PC-3 (cell line): ENCODE results near the gene SAP130. TPM values are rescaled to one million over a fixed set of nuclear protein-coding genes. Genes with fewer than 3 reads are reported as not detected.

Experiments
- ATAC-seq: fragments of 200-7000 bp; cut with Tn5 transposase; 2 replicates; pipeline ENCODE4 v1.9.1; 2020; ENCODE audit warnings: mild to moderate bottlenecking, moderate library complexity
- BruUV-seq: library from RNA; stranded (reverse); fragments of 400-500 nt; replicated peaks from 2 replicates; lab custom pipeline; 2021; lab: Mats Ljungman, UMichigan
- CTCF ChIA-PET: fragments of 300-600 bp; sonication (Branson Sonifier 250); formaldehyde crosslinking; loops from one replicate; lab custom pipeline; 2022; ENCODE audit warnings: antibody characterized with exemption; lab: Charles Lee
- POLR2A ChIA-PET: fragments of 300-600 bp; sonication (Branson Sonifier 250); formaldehyde crosslinking; loops from one replicate; lab custom pipeline; 2022; ENCODE audit warnings: antibody characterized with exemption; ENCODE audit not compliant: unreplicated experiment; lab: Charles Lee
- DNase-seq: peaks from one replicate; pipeline ENCODE4 v3.0.0-alpha.2; 2015
- H2AFZ ChIP-seq: fragments of 300-600 bp; sonication (generic); 2 replicates; pipeline ENCODE4 v1.6.0; 2016; ENCODE audit warnings: antibody characterized with exemption, low read length
- H3F3A ChIP-seq: fragments of 300-600 bp; sonication (generic); one replicate; pipeline ENCODE4 v1.6.0; 2017; ENCODE audit warnings: antibody characterized with exemption, low read length, control low read depth, mild to moderate bottlenecking; ENCODE audit not compliant: unreplicated experiment
- H3K27ac ChIP-seq: fragments of 300-600 bp; sonication (generic); 2 replicates; pipeline ENCODE4 v1.5.1; 2016; ENCODE audit warnings: mild to moderate bottlenecking, low read length
- H3K27me3 ChIP-seq: fragments of 300-600 bp; sonication (generic); 2 replicates; pipeline ENCODE4 v1.6.1; 2016; ENCODE audit warnings: low read length, mixed read lengths
- H3K36me3 ChIP-seq: fragments of 300-600 bp; sonication (generic); 2 replicates; pipeline ENCODE4 v1.6.1; 2016; ENCODE audit warnings: low read depth, mixed run types, low read length, mixed read lengths
- H3K4me1 ChIP-seq: fragments of 300-600 bp; sonication (generic); 2 replicates; pipeline ENCODE4 v1.5.1; 2016; ENCODE audit warnings: low read length; ENCODE audit not compliant: insufficient read depth
- H3K4me2 ChIP-seq: fragments of 300-600 bp; sonication (generic); 2 replicates; pipeline ENCODE4 v1.6.0; 2016; ENCODE audit warnings: low read length
- H3K4me3 ChIP-seq: fragments of 300-600 bp; sonication (generic); 2 replicates; pipeline ENCODE4 v1.5.1; 2016; ENCODE audit warnings: mild to moderate bottlenecking, low read length, mixed read lengths
- H3K79me2 ChIP-seq: fragments of 300-600 bp; sonication (generic); 2 replicates; pipeline ENCODE4 v1.6.1; 2017; ENCODE audit warnings: low read length, mixed read lengths
- H3K9ac ChIP-seq: fragments of 300-600 bp; sonication (generic); 2 replicates; pipeline ENCODE4 v1.6.0; 2016; ENCODE audit warnings: mild to moderate bottlenecking, low read length
- H3K9me2 ChIP-seq: fragments of 300-600 bp; sonication (generic); replicated peaks from 2 replicates; pipeline ENCODE4 v1.6.1; 2016; ENCODE audit warnings: mixed run types, low read length, mixed read lengths
- H3K9me3 ChIP-seq: fragments of 300-600 bp; sonication (generic); 2 replicates; pipeline ENCODE4 v1.6.1; 2016; ENCODE audit warnings: low read length, mixed read lengths
- H4K20me1 ChIP-seq: fragments of 300-600 bp; sonication (generic); 2 replicates; pipeline ENCODE4 v1.6.1; 2016; ENCODE audit warnings: low read length, mixed read lengths
- EZH2 ChIP-seq: fragments of 300-600 bp; sonication (generic); IDR thresholded peaks from one replicate; pipeline ENCODE4 v1.6.1; 2017; ENCODE audit warnings: antibody characterized with exemption, mild to moderate bottlenecking, low read length; ENCODE audit not compliant: unreplicated experiment
- EZH2phosphoT487 ChIP-seq: fragments of 300-600 bp; sonication (generic); IDR thresholded peaks from 2 replicates; pipeline ENCODE4 v1.6.1; 2018; ENCODE audit warnings: mild to moderate bottlenecking, antibody characterized with exemption, low read length, borderline replicate concordance
- intact Hi-C: fragments of 100-400 bp; cut with micrococcal nuclease; formaldehyde crosslinking; loops from 2 replicates; pipeline ENCODE4 v1.9.0; 2023
- total RNA-seq: library from RNA; depleted of rRNA; stranded (reverse); fragments of >200 nt; gene quantifications from 2 replicates; pipeline ENCODE4 v1.2.3, GENCODE V29; 2014
- TF ChIP-seq, protein P1 (sequence below): fragments of 300-600 bp; sonication (generic); conservative IDR thresholded peaks from 2 replicates; pipeline ENCODE4 v1.5.1; 2017; ENCODE audit warnings: antibody characterized with exemption, low read depth, mild to moderate bottlenecking, low read length

The SAP130 gene
- total RNA-seq, 1 experiment from 2014 or later: 11.1 TPM

DNA sequence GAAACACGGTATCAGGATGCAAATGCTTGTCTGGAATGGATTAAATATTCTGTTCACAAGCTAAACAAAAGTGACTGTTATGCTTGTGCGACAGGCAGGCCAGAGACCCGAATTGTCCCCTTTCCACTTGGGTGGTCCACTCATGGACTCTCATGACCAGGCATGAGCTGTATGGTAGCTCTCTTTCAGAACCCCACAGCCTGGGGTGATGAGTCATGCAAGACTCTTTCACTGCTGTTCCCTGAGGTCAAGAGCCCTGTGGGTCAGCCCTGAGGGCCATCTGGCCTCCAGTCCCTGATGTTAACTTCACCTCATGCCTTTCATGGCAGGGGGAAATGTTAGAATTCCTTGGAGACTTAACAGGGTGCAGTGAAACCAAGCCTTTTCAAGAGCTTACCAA, 13.7 kb upstream of the SAP130 start:
- DNase-seq: no peak
- TF ChIP-seq EZH2: no peak
- no peak for TF ChIP-seq EZH2phosphoT487
- TF ChIP-seq, protein P1, sequence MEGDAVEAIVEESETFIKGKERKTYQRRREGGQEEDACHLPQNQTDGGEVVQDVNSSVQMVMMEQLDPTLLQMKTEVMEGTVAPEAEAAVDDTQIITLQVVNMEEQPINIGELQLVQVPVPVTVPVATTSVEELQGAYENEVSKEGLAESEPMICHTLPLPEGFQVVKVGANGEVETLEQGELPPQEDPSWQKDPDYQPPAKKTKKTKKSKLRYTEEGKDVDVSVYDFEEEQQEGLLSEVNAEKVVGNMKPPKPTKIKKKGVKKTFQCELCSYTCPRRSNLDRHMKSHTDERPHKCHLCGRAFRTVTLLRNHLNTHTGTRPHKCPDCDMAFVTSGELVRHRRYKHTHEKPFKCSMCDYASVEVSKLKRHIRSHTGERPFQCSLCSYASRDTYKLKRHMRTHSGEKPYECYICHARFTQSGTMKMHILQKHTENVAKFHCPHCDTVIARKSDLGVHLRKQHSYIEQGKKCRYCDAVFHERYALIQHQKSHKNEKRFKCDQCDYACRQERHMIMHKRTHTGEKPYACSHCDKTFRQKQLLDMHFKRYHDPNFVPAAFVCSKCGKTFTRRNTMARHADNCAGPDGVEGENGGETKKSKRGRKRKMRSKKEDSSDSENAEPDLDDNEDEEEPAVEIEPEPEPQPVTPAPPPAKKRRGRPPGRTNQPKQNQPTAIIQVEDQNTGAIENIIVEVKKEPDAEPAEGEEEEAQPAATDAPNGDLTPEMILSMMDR: no peak
- intact Hi-C loops: no loop called here
- Histone ChIP-seq H3K4me3 (no peak overlapping the region), H3K36me3 (no peaks in the 10 kb centered on the region), H3K9me2 (no peaks in the 10 kb centered on the region), H4K20me1 (no peaks in the 10 kb centered on the region), H3K4me2 (no peak overlapping the region), H3K27ac (no peak overlapping the region), H3K79me2 (no peaks in the 10 kb centered on the region), H3F3A (no peaks in the 10 kb centered on the region), H3K4me1 (no peaks in the 10 kb centered on the region), H3K9ac (no peak overlapping the region), H3K9me3 (peaks cover 43% of the 10 kb centered on the region), H2AFZ (no peak overlapping the region), H3K27me3 (no peaks in the 10 kb centered on the region)
- no TSS peak for BruUV-seq
- ATAC-seq: no peak
- ChIA-PET POLR2A (no interaction called here), CTCF (no interaction called here)

DNA sequence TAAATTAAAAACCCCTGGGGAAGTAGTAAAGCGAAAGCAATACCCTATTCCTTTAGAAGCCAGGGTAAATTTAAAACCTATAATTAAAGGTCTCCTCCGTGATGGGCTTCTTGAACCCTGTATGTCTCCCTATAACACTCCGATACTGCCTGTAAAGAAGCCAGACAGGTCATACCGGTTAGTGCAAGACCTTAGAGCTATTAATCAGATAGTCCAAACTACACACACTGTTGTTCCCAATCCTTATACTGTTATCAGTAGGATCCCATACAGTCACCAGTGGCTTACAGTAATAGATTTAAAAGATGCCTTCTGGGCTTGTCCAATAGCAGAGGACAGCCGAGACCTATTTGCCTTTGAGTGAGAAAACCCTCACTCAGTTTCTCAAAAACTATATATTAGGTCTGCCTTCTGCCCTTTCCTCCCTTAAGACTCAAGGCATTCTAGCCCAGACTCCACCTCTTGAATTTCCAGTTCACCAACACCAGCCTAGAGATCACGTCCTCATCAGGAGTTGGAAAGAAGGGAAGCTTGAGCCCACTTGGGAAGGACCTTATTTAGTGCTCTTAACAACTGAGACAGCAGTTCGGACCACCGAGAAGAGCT, 12.4 kb upstream of the SAP130 start:
- ChIA-PET POLR2A (no interaction called here), CTCF (no interaction called here)
- Histone ChIP-seq H2AFZ (no peak overlapping the region), H4K20me1 (no peaks in the 10 kb centered on the region), H3F3A (no peaks in the 10 kb centered on the region), H3K27me3 (no peaks in the 10 kb centered on the region), H3K9ac (no peak overlapping the region), H3K4me1 (no peaks in the 10 kb centered on the region), H3K36me3 (no peaks in the 10 kb centered on the region), H3K79me2 (no peaks in the 10 kb centered on the region), H3K27ac (no peak overlapping the region), H3K9me3 (peaks cover 48% of the 10 kb centered on the region), H3K4me2 (no peak overlapping the region), H3K4me3 (no peak overlapping the region), H3K9me2 (no peaks in the 10 kb centered on the region)
- DNase-seq (no peak), ATAC-seq (no peak)
- no TSS peak for BruUV-seq
- TF ChIP-seq, protein P1: no peak
- TF ChIP-seq EZH2 (no peak), EZH2phosphoT487 (no peak)
- intact Hi-C loops: no loop called here

DNA sequence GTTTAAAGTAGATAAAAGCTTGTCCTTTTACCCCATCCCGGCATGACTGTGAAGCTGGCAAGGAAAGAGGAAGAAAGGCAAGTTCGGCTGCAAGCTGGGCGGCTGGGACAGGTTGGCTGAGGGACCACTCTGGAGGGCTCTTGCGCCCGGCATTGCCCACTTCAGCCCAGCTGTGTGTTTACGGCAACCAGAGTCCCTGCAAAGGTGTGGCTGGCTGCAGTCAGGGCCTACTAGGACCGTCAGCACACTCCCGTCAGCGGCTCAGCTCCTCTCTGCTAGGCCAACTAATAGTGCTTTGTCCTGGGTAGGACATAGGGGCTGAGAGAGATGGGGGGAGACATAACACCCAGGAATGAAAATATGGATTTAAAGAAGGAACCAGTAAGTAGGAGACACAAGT, 11.7 kb upstream of the SAP130 start:
- no TSS peak for BruUV-seq
- DNase-seq: no peak
- H3K4me3 ChIP-seq: no peak overlapping the region
- H3K4me2 ChIP-seq: no peak overlapping the region
- H3K79me2 ChIP-seq: no peaks in the 10 kb centered on the region
- no peaks in the 10 kb centered on the region for H3F3A ChIP-seq
- H3K9me3 ChIP-seq: peaks cover 47% of the 10 kb centered on the region
- ChIA-PET POLR2A (no interaction called here), CTCF (no interaction called here)
- no peaks in the 10 kb centered on the region for H3K4me1 ChIP-seq
- H2AFZ ChIP-seq: no peak overlapping the region
- no peak overlapping the region for H3K27ac ChIP-seq
- H4K20me1 ChIP-seq: no peaks in the 10 kb centered on the region
- ATAC-seq: no peak
- no peak overlapping the region for H3K9ac ChIP-seq
- no peaks in the 10 kb centered on the region for H3K27me3 ChIP-seq
- intact Hi-C loops: no loop called here
- no peaks in the 10 kb centered on the region for H3K36me3 ChIP-seq
- TF ChIP-seq EZH2: no peak
- TF ChIP-seq, protein P1: no peak
- TF ChIP-seq EZH2phosphoT487: no peak
- no peaks in the 10 kb centered on the region for H3K9me2 ChIP-seq
